GM12892 (cell line): ENCODE data around the gene AKT1S1.

Experiments used
- POLR2AphosphoS5 ChIP-seq: IDR thresholded peaks from 2 replicates; pipeline ENCODE4 v1.6.1; 2011; ENCODE audit warnings: low read depth, low read length, control low read depth
- TAF1 ChIP-seq: IDR thresholded peaks from 2 replicates; pipeline ENCODE4 v1.6.1; 2011; ENCODE audit warnings: low read depth, mild to moderate bottlenecking, control low read depth, low read length, borderline replicate concordance

GRCh38 chr19:49881672-49882394 lies 4.7 kb upstream of the AKT1S1 start:
- TF ChIP-seq TAF1, result no peak
- TF ChIP-seq POLR2AphosphoS5, result no peak
